ENCODE results near the gene RAX. TPM values are rescaled to one million over a fixed set of nuclear protein-coding genes. Genes with fewer than 3 reads are reported as not detected.
"Not testable (repeated sequence)": the region's sequence is repeated elsewhere in the genome, so short reads cannot be mapped to it uniquely, and the experiment has no call there.

Gene RAX
- total RNA-seq, 1 donor from 2014 or later: not detected

GRCh38 chr18:59263661-59264060 is 9.6 kb downstream of the RAX start:
- no peaks in the 10 kb centered on the region for H3K9me3 Mint-ChIP-seq
- H3K4me1 Mint-ChIP-seq (ENCODE audit: low read depth): peaks cover 7% of the 10 kb centered on the region
- peaks cover 1% of the 10 kb centered on the region for H3K36me3 Mint-ChIP-seq (ENCODE audit: low read depth)
- no peak for DNase-seq (ENCODE audit: low spot score)
- H3K27ac Mint-ChIP-seq: no peak overlapping the region
- intact Hi-C loops (cut with micrococcal nuclease): loop anchor here (2.0 kb wide), 1 partner anchor 95 kb away; the partner anchor contains the start of gene LMAN1
- H3K4me3 Mint-ChIP-seq: peak overlapping the region; percentile 24
- peaks cover 64% of the 10 kb centered on the region for H3K27me3 Mint-ChIP-seq (ENCODE audit: insufficient read depth)

DNA sequence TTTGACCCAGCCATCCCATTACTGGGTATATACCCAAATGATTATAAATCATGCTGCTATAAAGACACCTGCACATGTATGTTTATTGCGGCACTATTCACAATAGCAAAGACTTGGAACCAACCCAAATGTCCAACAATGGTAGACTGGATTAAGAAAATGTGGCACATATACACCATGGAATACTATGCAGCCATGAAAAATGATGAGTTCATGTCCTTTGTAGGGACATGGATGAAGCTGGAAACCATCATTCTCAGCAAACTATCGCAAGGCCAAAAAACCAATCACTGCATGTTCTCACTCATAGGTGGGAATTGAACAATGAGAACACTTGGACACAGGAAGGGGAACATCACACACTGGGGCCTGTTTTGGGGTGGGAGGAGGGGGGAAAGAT is 11.0 kb downstream of the RAX start:
- H3K4me1 Mint-ChIP-seq (ENCODE audit: low read depth); H3K36me3 Mint-ChIP-seq (ENCODE audit: low read depth); H3K4me3 Mint-ChIP-seq; H3K27ac Mint-ChIP-seq; intact Hi-C loops (cut with micrococcal nuclease); DNase-seq (ENCODE audit: low spot score); H3K9me3 Mint-ChIP-seq: not testable (repeated sequence)
- peaks cover 51% of the 10 kb centered on the region for H3K27me3 Mint-ChIP-seq (ENCODE audit: insufficient read depth)

- H3K4me1 Mint-ChIP-seq (ENCODE audit: low read depth); intact Hi-C loops (cut with micrococcal nuclease); DNase-seq (ENCODE audit: low spot score); H3K9me3 Mint-ChIP-seq; H3K36me3 Mint-ChIP-seq (ENCODE audit: low read depth); H3K4me3 Mint-ChIP-seq; H3K27ac Mint-ChIP-seq: not testable (repeated sequence)
- peaks cover 47% of the 10 kb centered on the region for H3K27me3 Mint-ChIP-seq (ENCODE audit: insufficient read depth)
Observed at GRCh38 chr18:59261842-59262241, 11.4 kb downstream of the RAX start.

DNA sequence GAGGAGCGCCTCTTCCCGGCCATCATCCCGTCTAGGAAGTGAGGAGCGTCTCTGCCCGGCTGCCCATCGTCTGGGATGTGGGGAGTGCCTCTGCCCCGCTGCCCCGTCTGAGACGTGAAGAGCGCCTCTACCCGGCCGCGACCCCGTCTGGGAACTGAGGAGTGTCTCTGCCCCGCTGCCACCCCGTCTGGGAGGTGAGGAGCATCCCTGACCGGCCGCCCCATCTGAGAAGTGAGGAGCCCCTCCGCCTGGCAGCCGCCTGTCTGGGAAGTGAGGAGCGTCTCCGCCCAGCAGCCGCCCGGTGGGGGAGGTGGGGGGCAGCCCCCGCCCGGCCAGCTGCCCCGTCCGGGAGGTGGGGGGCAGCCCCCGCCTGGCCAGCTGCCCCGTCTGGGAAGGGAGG is 17.8 kb downstream of the RAX start:
- H3K4me3 Mint-ChIP-seq; H3K9me3 Mint-ChIP-seq; H3K4me1 Mint-ChIP-seq (ENCODE audit: low read depth); DNase-seq (ENCODE audit: low spot score); H3K36me3 Mint-ChIP-seq (ENCODE audit: low read depth); intact Hi-C loops (cut with micrococcal nuclease); H3K27ac Mint-ChIP-seq: not testable (repeated sequence)
- H3K27me3 Mint-ChIP-seq (ENCODE audit: insufficient read depth): peaks cover 19% of the 10 kb centered on the region

- H3K36me3 Mint-ChIP-seq (ENCODE audit: low read depth): no peaks in the 10 kb centered on the region
- intact Hi-C loops (cut with micrococcal nuclease): loop anchor here (1.0 to 2.0 kb wide), 2 partner anchors 59 to 154 kb away; no protein-coding TSS in a partner anchor
- H3K27ac Mint-ChIP-seq: no peak overlapping the region
- H3K4me1 Mint-ChIP-seq (ENCODE audit: low read depth): no peaks in the 10 kb centered on the region
- DNase-seq (ENCODE audit: low spot score): no peak
- H3K9me3 Mint-ChIP-seq: no peaks in the 10 kb centered on the region
- H3K4me3 Mint-ChIP-seq: no peak overlapping the region
- H3K27me3 Mint-ChIP-seq (ENCODE audit: insufficient read depth): peaks cover 50% of the 10 kb centered on the region
Observed at GRCh38 chr18:59249199-59249774, 24.0 kb downstream of the RAX start.

GRCh38 chr18:59246796-59247195 is 26.5 kb downstream of the RAX start:
- Mint-ChIP-seq H3K36me3 (ENCODE audit: low read depth) (no peaks in the 10 kb centered on the region), H3K27ac (no peak overlapping the region), H3K27me3 (ENCODE audit: insufficient read depth) (peaks cover 45% of the 10 kb centered on the region), H3K4me3 (no peak overlapping the region), H3K9me3 (no peaks in the 10 kb centered on the region), H3K4me1 (ENCODE audit: low read depth) (no peaks in the 10 kb centered on the region)
- no peak for DNase-seq (ENCODE audit: low spot score)
- intact Hi-C loops (cut with micrococcal nuclease): no loop called here

GRCh38 chr18:59242906-59243305 is 30.3 kb downstream of the RAX start:
- Mint-ChIP-seq H3K27ac (no peak overlapping the region), H3K4me3 (no peak overlapping the region), H3K36me3 (ENCODE audit: low read depth) (no peaks in the 10 kb centered on the region), H3K9me3 (no peaks in the 10 kb centered on the region), H3K4me1 (ENCODE audit: low read depth) (no peaks in the 10 kb centered on the region), H3K27me3 (ENCODE audit: insufficient read depth) (peaks cover 34% of the 10 kb centered on the region)
- intact Hi-C loops (cut with micrococcal nuclease): no loop called here
- no peak for DNase-seq (ENCODE audit: low spot score)

DNA sequence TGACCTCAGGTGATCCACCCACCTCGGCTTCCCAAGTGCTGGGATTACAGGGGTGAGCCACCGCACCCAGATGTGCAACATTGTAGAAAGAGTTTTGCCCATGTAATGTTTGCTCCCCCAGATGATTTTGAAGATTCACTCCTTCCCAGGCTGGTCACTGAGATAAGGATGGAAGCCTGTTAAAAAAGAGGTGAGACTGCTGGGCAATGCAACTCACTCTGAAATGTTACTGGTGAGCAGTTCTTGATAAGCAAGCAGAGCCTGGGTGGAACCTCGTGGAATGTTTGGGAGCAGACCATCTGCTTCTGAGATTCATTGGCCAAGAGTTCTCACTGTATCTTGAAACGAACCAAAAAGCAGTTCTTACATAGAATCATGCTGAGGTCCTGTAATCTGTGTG is 33.6 kb downstream of the RAX start:
- Mint-ChIP-seq H3K27ac (no peak overlapping the region), H3K9me3 (no peaks in the 10 kb centered on the region), H3K36me3 (ENCODE audit: low read depth) (no peaks in the 10 kb centered on the region), H3K4me1 (ENCODE audit: low read depth) (no peaks in the 10 kb centered on the region), H3K4me3 (no peak overlapping the region), H3K27me3 (ENCODE audit: insufficient read depth) (peaks cover 12% of the 10 kb centered on the region)
- intact Hi-C loops (cut with micrococcal nuclease): no loop called here
- DNase-seq (ENCODE audit: low spot score): no peak

DNA sequence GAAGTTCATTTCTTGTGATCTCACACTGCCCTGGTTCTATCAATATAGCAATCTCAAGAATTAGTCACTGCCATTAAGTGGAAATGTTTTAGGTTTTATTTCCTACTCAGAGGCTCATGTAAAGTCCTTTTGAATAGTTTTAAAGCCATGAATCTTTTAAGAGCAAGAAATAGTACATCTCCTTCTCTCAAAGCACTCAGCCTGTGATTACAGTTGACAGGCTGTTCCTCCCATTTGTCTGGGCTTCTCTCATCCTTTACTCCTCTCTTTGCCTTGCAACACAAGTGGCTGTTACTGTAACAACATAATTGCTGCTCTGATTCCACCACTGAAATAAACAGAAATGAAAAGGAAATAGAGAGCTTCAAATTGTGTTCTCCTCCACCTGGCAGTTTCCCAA is 34.9 kb downstream of the RAX start:
- Mint-ChIP-seq H3K27me3 (ENCODE audit: insufficient read depth) (peaks cover 4% of the 10 kb centered on the region), H3K9me3 (no peaks in the 10 kb centered on the region), H3K36me3 (ENCODE audit: low read depth) (no peaks in the 10 kb centered on the region), H3K4me1 (ENCODE audit: low read depth) (no peaks in the 10 kb centered on the region), H3K27ac (no peak overlapping the region), H3K4me3 (no peak overlapping the region)
- intact Hi-C loops (cut with micrococcal nuclease): no loop called here
- no peak for DNase-seq (ENCODE audit: low spot score)

DNA sequence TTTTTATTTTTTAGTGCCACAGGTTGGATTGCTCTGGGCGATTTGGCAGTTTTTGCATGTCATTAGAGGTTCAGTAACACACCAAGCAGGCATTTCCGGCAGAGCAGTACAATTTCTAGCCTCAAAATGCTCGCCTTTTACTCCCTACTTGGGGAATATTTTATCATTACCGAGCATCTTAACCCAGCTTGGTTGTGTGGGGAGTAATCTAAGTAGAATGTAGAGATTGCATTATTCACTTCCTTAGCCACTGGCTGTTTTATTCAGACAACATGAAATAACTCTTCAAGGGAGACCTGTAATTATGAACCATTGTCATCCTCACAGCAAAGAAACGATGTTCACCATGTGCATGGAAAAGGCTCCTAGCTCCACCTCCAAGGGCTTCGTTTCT is 40.2 kb downstream of the RAX start:
- Mint-ChIP-seq H3K27ac (no peak overlapping the region), H3K36me3 (ENCODE audit: low read depth) (no peaks in the 10 kb centered on the region), H3K4me1 (ENCODE audit: low read depth) (no peaks in the 10 kb centered on the region), H3K4me3 (no peak overlapping the region), H3K27me3 (ENCODE audit: insufficient read depth) (peaks cover 12% of the 10 kb centered on the region), H3K9me3 (no peaks in the 10 kb centered on the region)
- intact Hi-C loops (cut with micrococcal nuclease): no loop called here
- no peak for DNase-seq (ENCODE audit: low spot score)

GRCh38 chr18:59232309-59233016 is 40.8 kb downstream of the RAX start:
- Mint-ChIP-seq H3K27ac (no peak overlapping the region), H3K36me3 (ENCODE audit: low read depth) (no peaks in the 10 kb centered on the region), H3K4me3 (no peak overlapping the region), H3K9me3 (no peaks in the 10 kb centered on the region), H3K4me1 (ENCODE audit: low read depth) (no peaks in the 10 kb centered on the region), H3K27me3 (ENCODE audit: insufficient read depth) (peaks cover 12% of the 10 kb centered on the region)
- DNase-seq (ENCODE audit: low spot score): no peak
- intact Hi-C loops (cut with micrococcal nuclease): no loop called here

DNA sequence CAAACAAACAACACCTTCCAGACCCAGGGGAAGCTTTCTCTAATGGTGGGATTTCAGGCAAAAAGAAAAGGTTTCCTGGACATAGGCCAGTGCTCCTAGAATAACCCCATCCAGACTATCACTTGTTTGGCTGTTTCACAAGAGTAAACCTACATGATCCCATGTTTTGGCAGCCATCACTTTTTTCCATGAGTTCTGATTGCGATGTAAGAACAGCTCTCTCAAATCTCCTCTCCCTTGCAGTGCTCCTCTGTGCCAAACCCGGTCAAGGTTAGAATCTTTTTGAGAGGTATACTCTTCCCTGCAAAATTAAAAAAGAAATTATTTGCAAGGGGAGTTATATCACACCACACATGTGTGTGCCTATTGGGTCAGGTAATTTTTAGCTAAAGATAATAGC is 41.4 kb downstream of the RAX start:
- H3K9me3 Mint-ChIP-seq: no peaks in the 10 kb centered on the region
- intact Hi-C loops (cut with micrococcal nuclease): no loop called here
- no peak for DNase-seq (ENCODE audit: low spot score)
- H3K36me3 Mint-ChIP-seq (ENCODE audit: low read depth): no peaks in the 10 kb centered on the region
- H3K27me3 Mint-ChIP-seq (ENCODE audit: insufficient read depth): peaks cover 14% of the 10 kb centered on the region
- H3K27ac Mint-ChIP-seq: no peak overlapping the region
- no peak overlapping the region for H3K4me3 Mint-ChIP-seq
- no peaks in the 10 kb centered on the region for H3K4me1 Mint-ChIP-seq (ENCODE audit: low read depth)

- no peak overlapping the region for H3K27ac Mint-ChIP-seq
- H3K36me3 Mint-ChIP-seq (ENCODE audit: low read depth): no peaks in the 10 kb centered on the region
- no peaks in the 10 kb centered on the region for H3K9me3 Mint-ChIP-seq
- no peak for DNase-seq (ENCODE audit: low spot score)
- H3K4me3 Mint-ChIP-seq: no peak overlapping the region
- H3K27me3 Mint-ChIP-seq (ENCODE audit: insufficient read depth): peaks cover 14% of the 10 kb centered on the region
- intact Hi-C loops (cut with micrococcal nuclease): no loop called here
- no peaks in the 10 kb centered on the region for H3K4me1 Mint-ChIP-seq (ENCODE audit: low read depth)
Observed at GRCh38 chr18:59231114-59231513, 42.1 kb downstream of the RAX start.

All from activated T-helper 1 cell treated with anti-CD3 and anti-CD28 coated beads, Interleukin-12 subunit alpha, Interleukin-12 subunit beta, Interleukin-2, Interleukin-4 antibody, amounts not matched to agents 30 ng/mL and 10 ng/mL and 1 ng/mL, durations not matched to agents 14 hours and 24 hours and 36 hours (primary cell).